ENCODE measurements around the gene TEX35.
A peak's percentile ranks its signal among the peaks of the same experiment; 100 is the strongest.
"Not testable (repeated sequence)": the region's sequence is repeated elsewhere in the genome, so short reads cannot be mapped to it uniquely, and the experiment has no call there.

Gene TEX35

DNA sequence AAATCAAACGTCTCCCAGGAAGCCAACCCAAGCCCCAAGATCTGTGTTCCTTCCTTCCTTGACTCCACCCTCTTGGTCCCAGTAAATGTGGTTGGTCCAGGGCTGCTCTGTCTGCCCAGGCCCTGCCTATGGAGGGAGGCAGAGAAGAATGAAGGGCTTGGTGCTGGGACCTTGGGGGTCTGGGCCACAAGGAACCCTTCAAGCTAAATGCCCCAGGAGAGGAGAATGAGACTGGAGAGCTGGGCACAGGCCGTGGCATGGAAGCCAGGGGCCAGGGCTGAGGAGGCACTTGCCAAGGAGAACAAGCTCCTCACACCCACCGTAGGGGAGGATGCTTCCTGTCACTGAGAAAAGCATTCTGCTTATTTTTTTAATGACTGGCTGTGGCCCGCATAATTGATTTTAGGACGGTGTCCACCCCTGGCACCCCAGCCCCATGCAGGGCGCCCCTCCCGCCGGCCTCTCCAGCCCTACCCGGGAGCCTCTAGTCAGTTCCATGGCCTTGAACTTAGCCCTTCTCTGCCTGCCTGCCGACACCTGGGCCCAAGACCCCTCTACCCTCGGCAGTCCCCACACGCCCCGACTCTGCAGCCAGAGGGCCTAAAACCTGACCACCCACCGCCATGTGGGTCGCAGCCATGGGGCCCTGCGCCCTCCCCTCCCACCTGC lies 17.0 kb upstream of the TEX35 start:
- DNase-seq, result no peak

DNA sequence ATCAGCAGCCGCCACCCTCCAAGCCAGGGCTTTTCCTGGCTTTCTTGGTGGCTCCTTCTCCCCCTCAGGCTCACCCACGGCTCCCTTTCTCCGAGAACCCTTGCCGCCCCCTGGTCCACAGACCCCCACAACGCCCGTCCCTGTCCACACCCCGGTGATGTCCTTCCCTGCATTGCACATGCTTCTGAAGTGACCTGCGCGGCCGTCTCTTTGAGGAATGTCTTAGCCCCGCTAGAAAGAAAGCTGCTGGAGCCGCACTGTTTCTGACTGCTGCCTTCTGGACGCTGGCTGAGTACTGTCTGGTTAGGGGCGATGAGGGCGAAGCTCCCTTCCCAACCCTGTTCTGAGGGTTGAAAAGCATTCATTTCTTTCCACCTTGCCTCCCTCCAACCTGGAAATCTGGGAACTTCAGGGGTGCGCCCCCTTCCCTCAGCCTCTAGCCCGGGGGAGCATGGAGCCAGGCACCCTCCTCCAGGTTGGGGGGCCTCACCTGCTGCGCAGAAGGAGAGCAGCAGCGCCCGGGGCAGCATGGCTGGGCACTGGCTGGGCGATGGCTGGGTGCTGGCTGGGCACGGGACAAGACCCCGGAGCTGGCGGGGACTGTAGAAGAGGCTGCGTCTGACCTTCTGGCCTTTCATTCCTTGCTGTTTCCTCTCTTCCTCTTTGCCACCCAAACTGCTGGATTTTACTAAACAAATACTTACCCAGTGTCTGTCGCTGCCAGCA lies 16.3 kb upstream of the TEX35 start, which contains the start of gene CLEC20A:
CLEC20A (minus strand) TSS at position 555 of the 726 bp plus-strand sequence; CDS start at position 530, 25 bp downstream.
- DNase-seq, result peak in 1 of 2 experiments; percentile 47

DNA sequence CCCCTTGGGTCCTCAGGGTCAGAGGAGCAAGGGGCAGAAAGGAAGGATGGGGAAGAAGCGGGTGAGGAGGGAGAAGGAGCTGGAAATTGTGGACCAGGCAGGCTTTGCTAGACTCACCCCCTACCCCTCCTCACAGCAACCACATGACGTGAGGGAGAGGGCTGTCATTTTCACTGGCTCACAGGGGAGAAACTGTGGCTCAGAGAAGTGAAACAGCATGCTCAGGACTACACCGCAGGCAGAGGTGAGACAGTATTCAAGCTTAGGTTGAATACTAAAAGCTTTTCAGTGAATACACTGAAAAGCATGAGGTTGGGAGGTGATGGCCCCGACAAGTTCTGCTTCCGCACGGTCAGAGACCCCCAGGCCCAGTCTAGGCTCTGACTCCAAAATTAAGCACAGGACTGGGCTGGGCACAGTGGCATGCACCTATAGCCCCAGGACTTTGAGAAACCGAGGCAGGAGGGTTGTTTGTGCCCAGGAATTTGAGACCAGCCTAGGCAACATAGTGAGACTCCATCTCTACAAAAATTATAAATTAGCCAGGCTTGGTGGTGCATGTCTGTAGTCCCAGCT lies 14.9 kb upstream of the TEX35 start:
- no peak for DNase-seq

DNA sequence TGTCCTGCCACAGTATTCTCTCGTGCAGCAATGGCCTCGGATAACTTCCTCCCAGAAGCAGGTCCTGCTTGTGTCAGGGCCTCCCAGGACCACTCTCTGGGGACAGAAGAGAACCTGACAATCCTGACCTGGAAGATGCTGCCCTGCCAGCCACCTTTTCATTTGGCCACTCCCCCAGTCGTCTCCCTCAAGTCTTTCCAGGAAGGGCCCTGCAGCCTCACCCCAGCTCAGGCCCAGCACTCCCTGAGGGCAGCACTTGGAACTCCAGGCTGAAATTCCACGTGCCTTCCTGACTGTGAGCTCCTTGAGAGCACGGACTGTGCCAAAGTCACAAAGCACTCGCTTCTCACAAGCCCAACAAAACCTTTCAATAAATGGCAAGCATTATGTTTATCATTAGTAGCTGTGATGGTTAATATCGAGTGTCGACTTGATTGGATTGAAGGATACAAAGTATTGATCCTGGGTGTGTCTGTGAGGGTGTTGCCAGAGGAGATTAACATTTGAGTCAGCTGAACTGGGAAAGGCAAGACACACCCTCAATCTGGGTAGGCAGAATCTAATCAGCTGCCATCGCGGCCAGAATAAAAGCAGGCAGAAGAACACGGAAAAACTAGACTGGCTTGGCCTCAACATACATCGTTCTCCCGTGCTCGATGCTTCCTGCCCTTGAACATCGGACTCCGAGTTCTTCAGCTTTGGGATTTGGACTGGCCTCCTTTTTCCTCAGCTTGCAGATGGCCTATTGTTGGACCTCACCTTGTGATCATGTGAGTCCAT lies 13.8 kb upstream of the TEX35 start:
- no peak for DNase-seq

DNA sequence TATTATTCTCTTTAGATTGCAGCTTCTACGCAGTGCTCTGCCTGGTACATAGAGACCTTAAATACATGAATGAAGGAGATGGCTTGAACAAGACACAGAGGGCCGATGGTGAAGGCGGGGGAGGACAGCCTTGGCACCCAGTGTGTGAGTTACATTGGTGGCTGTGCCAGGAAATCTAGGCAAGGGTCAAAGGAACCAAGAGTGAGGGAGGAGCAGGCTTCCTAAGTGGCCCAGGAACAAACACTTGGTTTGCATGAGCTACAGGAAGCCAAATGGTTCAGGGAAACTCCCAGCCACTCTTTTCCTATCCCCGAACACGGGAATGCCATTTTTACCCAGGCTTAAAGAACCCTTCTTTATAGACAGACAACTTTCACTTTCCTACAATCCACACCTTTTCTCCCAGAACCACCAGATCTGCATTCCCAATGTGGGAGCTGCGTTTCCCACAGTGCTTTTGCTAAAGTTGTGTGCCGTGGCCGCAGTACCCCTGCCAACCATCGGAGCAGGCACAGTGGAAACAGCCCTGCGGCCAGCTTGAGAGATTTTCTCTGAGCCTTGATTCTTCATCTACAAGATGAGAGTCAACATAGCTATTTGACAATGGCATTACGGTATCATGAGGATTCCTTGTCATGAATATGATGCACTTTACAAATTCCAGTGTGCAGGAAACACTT lies 12.7 kb upstream of the TEX35 start:
- peak in 1 of 2 experiments; percentile 54 for DNase-seq

DNA sequence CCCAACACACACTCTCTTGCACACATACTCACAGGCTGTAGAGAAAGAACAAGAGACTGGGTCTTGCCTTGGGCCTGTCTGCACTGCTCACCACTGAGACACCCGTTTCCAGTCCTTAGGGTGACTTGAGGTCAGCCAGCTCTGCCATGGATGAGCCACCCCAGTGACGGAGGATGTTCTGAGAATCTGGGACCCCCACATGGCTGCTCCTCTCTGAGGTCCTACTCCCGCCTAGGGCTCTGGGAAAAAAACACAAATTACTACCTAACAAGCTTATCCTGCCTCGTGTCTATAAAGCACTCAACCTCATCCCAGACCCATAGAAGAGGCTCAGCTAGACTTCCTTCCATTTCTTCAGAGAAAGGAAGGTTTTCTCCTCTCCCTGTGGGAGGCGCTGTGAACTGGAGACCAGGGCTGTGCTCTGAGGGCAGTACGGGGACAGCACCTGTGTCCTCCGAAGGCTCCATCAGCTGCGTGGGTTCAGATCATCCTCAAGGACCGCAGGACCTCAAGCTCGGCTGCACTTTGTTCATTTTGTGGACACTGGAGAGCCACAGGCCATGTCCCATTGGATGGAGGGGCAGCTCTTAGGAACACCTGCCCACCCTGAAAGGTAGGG lies 11.9 kb upstream of the TEX35 start:
- no peak for DNase-seq

DNA sequence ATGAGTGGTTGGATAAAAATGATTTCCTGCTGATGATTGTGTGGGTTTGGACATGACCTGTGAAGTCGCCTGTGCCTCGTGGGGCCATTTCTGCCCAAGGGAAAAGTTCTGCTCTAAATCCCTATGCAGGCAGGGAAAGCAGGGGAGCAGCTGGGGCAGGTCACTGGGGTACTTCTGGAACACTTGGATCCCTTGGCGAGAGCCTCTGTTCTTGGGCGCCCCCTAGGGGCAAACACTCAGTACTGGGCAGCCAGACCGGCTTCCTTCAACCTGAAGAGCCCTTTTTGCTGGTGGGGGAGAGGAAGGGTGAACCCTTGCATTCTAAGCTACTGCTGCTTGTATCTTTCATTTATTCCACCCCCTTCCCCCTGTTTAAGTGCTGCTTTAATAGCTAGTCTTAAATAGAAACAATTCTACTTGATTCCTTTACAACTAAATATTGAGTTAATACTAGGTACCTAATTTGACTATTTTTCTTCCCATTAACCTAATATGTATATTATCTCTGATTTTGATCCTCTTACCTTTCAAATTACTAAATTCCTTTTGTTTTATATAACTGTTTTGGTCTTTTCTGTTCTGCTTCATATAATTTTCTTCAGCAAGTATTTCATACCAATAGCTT lies 11.1 kb upstream of the TEX35 start:
- peak; percentile 57 to 94 for DNase-seq

DNA sequence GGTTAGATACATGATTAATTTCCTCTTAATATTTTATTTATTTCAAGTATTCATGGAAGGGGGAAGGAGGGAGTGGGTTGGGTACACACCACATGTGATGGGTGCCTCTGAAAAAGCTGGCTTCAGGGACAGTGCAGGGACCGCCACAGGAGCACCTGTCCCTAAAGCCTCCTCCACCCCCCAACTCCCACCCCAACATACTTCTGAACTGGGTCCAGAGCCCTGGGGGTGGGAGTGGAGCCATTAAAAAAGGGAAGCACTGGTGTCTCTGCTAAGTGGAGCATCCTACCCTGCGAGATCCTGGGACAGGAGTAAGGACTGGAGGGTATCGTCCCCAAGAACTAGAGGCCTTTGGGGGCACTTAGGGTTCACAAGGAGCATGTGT lies 10.6 kb upstream of the TEX35 start:
- no peak for DNase-seq

DNA sequence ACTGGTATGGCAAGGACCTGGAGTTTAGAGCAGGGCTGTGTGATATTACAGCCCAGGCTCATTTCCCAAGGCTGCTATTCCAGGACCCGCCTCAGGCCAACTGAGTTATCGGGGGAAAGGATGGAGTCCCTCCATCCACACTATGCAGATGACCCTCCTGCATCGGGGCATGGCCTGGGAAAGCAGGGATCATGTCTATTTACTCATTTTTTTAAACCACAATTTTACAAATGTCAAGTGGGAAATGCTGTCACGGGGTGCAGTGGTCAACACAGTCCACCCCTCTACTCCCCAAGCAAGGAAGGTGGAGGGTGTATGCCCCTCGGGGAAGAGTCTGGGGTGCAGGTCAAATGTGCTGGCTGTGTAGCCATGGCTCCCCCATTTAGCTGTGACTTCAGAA lies 10.1 kb upstream of the TEX35 start:
- DNase-seq, result no peak

DNA sequence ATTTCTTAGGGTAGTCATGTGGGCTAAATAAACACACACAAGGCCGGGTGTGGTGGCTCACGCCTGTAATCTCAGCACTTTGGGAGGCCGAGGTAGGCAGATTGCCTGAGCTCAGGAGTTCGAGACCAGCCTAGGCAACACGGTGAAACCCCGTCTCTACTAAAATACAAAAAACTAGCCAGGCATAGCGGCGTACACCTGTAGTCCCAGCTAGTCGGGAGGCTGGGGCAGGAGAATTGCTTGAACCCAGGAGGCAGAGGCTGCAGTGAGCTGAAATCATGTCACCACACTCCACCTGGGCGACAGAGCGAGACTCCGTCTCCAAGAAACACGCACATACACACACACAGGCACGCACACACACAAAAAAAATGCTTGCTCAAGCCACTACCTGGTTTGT lies 9.6 kb upstream of the TEX35 start:
- not testable (repeated sequence) for DNase-seq

DNA sequence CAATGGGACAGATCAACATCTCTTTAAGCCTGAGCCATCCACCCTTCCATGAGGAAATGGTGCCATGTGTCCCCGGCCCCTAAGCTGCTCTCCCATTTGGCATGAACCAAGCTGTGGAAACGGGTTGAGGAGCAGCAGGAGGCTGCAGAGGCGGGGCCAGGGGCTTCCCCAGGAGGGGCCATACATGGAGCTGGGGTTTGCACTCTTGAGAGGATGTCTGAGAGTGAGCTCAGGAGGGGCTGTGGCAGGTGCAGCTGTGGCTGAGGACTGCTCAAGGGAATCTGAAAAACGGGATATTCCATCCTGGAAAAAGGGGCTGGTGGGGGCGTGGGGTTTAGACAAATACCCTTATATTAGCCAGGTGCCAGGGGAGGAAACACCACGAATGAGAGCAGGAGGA lies 9.1 kb upstream of the TEX35 start:
- no peak for DNase-seq

DNA sequence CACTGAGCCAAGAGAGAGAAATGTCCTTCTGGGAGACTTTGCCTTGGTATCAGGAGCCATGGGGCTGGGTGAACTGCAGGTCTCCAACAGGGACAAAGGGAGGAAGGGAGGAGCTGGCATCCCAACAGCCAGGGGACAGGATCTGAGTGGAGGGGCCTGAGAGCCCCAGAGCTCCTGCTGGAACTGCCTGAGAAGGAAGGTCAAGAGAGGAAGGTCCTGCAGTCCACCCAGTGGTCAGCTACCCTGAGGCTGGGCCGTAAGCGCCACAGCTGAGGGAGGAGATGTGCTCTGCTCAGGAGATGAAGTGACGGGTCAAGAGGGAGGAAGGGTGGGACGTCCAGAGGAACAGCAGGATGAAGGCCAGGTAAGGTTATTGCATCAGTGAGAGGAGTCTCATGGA lies 8.6 kb upstream of the TEX35 start:
- DNase-seq, result no peak

DNA sequence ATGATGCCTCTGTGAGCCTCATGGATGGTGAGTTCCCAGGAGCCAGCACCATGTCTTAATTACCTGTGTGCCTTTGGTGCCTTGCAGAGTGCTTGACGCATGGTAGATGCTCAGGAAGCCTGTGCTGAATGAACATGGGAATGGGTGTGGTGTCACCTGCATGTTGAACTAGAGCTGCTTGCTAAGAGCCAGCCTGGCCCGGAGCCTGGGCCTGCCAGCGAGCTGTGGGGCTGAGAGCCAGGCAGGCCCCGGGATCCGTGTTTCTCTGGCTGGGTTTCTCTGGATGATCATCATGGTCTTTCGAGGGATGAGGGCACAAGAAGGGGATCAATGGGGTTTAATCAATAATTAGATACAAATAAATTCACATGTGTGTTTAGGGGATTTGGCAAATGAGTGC lies 6.7 kb upstream of the TEX35 start:
- DNase-seq, result no peak

DNA sequence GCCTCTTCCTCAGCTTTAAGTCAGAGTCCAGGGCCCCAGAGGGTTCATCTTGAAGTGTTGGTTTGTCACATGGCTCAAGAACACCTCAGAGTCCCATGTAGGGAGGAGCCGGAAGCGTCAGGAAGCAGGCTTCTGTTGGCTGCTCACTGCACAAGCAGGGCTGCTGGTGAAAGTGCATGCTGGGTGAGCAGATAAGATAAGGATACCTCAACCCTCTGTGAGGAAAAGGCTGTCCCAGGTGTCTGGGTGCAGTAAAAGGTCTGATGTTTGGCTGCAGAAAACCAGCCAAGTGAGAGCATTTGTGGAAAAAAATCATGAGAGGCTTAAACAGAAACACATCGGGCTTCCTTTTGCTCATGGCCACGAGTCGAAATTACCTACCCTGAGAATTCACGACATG lies 6.2 kb upstream of the TEX35 start:
- no peak for DNase-seq

DNA sequence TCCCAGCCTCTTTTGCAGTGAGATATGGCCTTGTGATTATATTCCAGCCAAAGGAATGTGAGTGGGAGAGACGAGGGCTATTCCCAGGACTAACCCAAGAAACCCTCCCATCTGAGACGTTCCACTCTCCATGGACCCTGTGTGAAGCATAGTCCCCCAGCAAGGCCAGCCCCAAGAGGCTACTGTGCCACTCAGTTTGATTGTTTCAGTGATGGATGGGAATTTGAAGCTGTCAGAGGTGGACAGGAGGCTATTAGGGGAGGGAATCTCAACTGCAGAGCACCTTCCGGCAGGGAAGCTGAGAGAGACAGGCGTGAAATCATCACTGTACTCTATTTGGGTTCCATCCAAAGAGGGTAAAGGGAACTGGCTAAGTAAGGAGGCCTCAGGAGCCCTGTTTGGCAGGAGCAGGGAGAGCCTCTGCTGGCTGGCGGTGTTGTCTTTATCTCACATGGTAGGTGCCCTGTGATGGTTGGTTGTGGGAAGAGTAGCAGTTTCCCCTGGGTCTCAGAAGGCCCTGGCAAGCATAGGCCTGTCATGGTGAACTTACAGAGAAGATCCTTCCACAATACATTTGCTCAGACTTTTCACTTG lies 3.4 kb upstream of the TEX35 start:
- no peak for DNase-seq

DNA sequence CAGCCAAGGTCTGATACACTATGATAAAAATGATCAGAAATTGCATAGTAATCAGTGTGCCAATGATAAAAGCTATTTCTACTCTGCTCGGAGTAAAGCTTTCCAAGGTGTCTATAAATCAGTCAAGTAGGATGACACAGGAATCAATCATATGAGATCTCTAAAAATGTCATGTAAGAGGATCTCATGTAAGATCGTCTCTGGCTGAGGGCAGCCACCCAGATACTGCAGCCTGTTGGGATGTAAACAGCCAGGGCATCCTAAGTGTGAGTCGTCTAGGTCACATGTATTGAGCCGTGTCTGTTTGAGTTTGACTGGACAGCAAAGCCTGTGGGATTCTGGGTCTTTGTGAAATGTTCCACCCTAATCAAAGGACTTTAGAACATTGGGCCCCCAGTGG lies 2.8 kb upstream of the TEX35 start:
- no peak for DNase-seq

DNA sequence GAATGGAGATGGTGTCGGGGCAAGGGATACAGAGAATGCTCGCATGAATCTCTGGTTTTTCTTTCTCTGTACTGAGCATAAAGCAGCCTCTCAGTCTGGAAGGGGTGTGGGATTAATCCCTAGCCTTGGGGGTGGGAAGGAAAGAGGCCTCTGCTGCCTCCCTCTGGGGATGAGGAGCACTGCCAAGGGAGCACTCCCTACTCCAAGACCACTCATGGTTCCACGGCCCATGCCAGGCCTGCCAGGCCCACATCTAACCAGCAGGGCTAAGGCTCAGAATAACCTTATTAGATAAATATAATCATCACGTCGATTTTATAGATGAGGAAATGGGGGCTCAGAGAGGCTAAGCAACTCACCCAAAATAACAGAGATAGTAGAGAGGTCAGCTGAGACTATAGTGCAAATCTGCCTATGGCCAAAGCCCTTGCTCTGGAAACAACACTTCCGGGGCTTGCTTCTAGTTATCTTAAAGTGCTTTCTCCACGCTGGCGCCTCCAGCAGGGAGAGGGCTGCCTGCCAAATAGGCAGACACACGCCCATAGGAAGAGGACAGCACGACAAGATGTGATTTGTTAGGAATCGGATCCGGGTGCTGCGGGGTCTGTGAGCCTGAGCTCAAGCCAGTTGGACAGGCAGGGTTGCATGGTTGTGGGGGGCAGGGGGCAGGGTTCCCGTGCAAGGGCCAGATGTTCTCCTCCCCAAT lies 522 bp downstream of the TEX35 start:
- DNase-seq, result peak in 1 of 2 experiments; percentile 30

DNA sequence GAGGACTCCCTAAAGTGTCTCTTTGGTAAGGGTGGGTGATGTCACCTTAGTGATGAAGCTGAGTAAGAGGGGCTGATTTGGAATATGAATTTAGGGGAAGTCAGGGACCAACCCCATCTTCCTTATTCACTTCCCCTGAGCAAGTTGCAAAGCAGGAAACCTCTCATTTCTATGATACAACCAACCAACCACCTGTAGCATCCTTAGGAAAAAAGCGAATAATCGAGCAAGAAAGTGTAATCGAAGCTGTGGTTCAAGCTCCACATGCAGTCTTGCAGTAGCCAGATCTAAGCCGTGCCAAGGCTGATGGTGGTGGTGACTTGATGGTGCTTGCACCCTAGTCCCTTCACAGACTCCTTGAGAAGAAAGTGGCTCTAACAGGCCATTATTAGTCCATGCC lies 3.2 kb downstream of the TEX35 start:
- no peak for DNase-seq

DNA sequence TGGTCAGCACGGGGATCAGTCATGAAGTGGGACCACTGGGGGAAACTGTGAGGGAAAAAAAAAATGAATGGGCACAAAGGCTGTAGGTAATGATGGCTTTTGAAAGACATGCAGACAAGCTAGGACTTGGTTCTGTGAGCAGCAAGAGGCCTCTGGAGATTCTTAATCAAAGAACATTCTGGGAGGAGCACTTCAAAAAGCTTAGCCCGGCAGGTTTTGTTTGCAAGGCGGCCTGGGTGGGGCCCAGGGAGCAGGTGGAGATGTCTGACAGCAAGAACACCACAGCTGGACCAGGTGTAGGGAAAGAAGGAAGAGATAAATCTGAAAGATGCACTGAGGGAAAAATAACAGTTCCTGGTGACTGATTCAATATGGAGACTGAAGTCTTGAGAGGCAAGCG lies 6.0 kb downstream of the TEX35 start:
- no peak for DNase-seq

DNA sequence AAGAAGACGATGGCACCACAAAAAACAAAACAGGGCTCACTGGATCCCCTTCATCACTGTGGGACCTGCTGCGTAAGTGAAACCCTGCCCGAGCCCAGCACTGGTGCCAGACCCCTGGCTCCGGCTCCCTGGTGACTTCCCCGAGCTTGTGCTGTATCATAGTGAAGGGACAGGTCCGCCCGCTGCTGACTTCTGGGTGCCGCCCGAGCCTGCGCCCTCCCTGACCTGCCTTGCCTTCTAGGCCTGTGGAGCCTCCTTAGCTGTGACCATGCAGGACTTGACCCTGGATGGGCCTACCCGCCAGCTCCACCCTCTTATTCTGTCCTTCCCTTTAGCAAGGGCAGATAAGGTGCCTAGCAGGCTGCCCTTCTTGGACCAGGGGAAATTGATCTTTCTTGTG lies 7.9 kb downstream of the TEX35 start:
- DNase-seq, result no peak

DNA sequence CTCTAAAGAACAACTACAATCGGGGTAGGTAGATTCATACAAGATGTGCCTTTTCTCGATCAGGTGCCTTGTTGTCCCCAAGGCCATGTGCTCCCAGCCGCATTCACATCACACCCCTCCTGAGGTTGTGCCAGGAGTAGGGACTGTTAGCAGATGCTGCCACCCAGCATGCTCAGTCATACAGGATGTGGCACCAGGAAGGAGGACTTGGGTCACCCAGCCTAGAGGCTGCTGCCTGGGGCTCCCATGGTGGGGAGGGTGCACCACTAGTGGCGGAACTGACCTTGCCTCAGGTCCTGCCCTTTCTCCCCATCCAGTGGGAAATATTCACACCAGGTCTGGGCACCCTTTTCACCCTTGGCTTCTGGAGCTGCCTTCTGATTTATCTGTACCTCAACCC lies 8.3 kb downstream of the TEX35 start:
- DNase-seq, result no peak
